Smooth muscle cell (in vitro differentiated cells): Measurements from ENCODE around the gene SIGLEC1. TPM values are rescaled to one million over a fixed set of nuclear protein-coding genes. Genes with fewer than 3 reads are reported as not detected.

Source experiments
- DNase-seq: peaks from one replicate; lab custom pipeline; 2025; ENCODE audit not compliant: unreplicated experiment; lab: John Stamatoyannopoulos, UW
- H2AFZ ChIP-seq: fragments of 200-600 bp; sonication (generic); 2 replicates; pipeline ENCODE4 v1.6.0; 2016; ENCODE audit warnings: antibody characterized with exemption, low read depth, mild to moderate bottlenecking
- H3F3A ChIP-seq: fragments of 200-600 bp; sonication (generic); 2 replicates; pipeline ENCODE4 v1.6.0; 2017; ENCODE audit warnings: antibody characterized with exemption, low read depth
- H3K27ac ChIP-seq: fragments of 200-600 bp; sonication (generic); 2 replicates; pipeline ENCODE4 v1.5.1; 2016; ENCODE audit warnings: low read depth, mild to moderate bottlenecking
- H3K27me3 ChIP-seq: fragments of 200-600 bp; sonication (generic); 2 replicates; pipeline ENCODE4 v1.6.1; 2016; ENCODE audit warnings: low read depth, mild to moderate bottlenecking
- H3K36me3 ChIP-seq: fragments of 200-600 bp; sonication (generic); 2 replicates; pipeline ENCODE4 v1.5.1; 2016; ENCODE audit warnings: low read depth
- H3K4me1 ChIP-seq: fragments of 200-600 bp; sonication (generic); 2 replicates; pipeline ENCODE4 v1.5.1; 2016; ENCODE audit warnings: low read depth
- H3K4me2 ChIP-seq: fragments of 200-600 bp; sonication (generic); 2 replicates; pipeline ENCODE4 v1.6.0; 2016; ENCODE audit warnings: mild to moderate bottlenecking
- H3K4me3 ChIP-seq: fragments of 200-600 bp; sonication (generic); 2 replicates; pipeline ENCODE4 v1.5.1; 2016; ENCODE audit warnings: mild to moderate bottlenecking
- H3K79me2 ChIP-seq: fragments of 200-600 bp; sonication (generic); 2 replicates; pipeline ENCODE4 v1.6.0; 2016; ENCODE audit warnings: low read depth, mild to moderate bottlenecking
- H3K9ac ChIP-seq: fragments of 200-600 bp; sonication (generic); 2 replicates; pipeline ENCODE4 v1.6.0; 2016; ENCODE audit warnings: low read depth
- H3K9me3 ChIP-seq: fragments of 200-600 bp; sonication (generic); replicated peaks from 2 replicates; pipeline ENCODE4 v1.5.1; 2016; ENCODE audit warnings: low read depth
- H4K20me1 ChIP-seq: fragments of 200-600 bp; sonication (generic); 2 replicates; pipeline ENCODE4 v1.6.0; 2016; ENCODE audit warnings: low read depth
- CTCF ChIP-seq: fragments of 200-600 bp; sonication (generic); IDR thresholded peaks from 2 replicates; pipeline ENCODE4 v1.5.1; 2017; ENCODE audit warnings: borderline replicate concordance, mild to moderate bottlenecking, antibody characterized with exemption; ENCODE audit not compliant: insufficient read depth, poor library complexity, severe bottlenecking
- WGBS: methylation state at CpG from one replicate; pipeline ENCODE4 v1.1.7; 2016; ENCODE audit warnings: low lambda C conversion rate; 5-methylcytosine and 5-hydroxymethylcytosine counted together
- polyA plus RNA-seq: library from polyadenylated mRNA; unstranded; fragments of >200 nt; fragmentation: Nextera tagmentation; extraction: Ambion mirVana; gene quantifications from 2 replicates; pipeline ENCODE4 v1.2.1, GENCODE V29; 2016
- total RNA-seq: library from RNA; depleted of rRNA; stranded (reverse); fragments of >200 nt; gene quantifications from 2 replicates; pipeline ENCODE4 v1.2.3, GENCODE V29; 2014

SIGLEC1 gene
- total and polyA plus RNA-seq, 2 experiments from 2014 or later: not detected

- Histone ChIP-seq H3K79me2 (no peaks in the 10 kb centered on the region), H2AFZ (no peak overlapping the region), H3K4me1 (no peaks in the 10 kb centered on the region), H3F3A (no peaks in the 10 kb centered on the region), H3K4me3 (no peak overlapping the region), H3K4me2 (no peak overlapping the region), H3K27me3 (no peaks in the 10 kb centered on the region), H3K9ac (no peak overlapping the region), H3K27ac (no peak overlapping the region), H3K9me3 (no peaks in the 10 kb centered on the region), H3K36me3 (no peaks in the 10 kb centered on the region), H4K20me1 (no peaks in the 10 kb centered on the region)
- no peak for TF ChIP-seq CTCF
- DNase-seq: no peak
- 92% methylated on average over 4 of the region's 4 CpGs for WGBS
Measured at GRCh38 chr20:3711484-3711941, 887 bp downstream of the SIGLEC1 start.

GRCh38 chr20:3710703-3711483 is 1.5 kb downstream of the SIGLEC1 start:
- DNase-seq: peak; percentile 66
- H3K4me2 ChIP-seq: no peak overlapping the region
- no peaks in the 10 kb centered on the region for H3K79me2 ChIP-seq
- no peak overlapping the region for H3K9ac ChIP-seq
- H3K4me3 ChIP-seq: no peak overlapping the region
- H2AFZ ChIP-seq: no peak overlapping the region
- H3K27ac ChIP-seq: no peak overlapping the region
- no peaks in the 10 kb centered on the region for H3K27me3 ChIP-seq
- WGBS: 38% methylated on average over 17 of the region's 18 CpGs
- no peaks in the 10 kb centered on the region for H3K4me1 ChIP-seq
- no peaks in the 10 kb centered on the region for H3K9me3 ChIP-seq
- no peaks in the 10 kb centered on the region for H3F3A ChIP-seq
- no peaks in the 10 kb centered on the region for H3K36me3 ChIP-seq
- H4K20me1 ChIP-seq: no peaks in the 10 kb centered on the region
- TF ChIP-seq CTCF: peak; percentile 99

- H3K79me2 ChIP-seq: no peaks in the 10 kb centered on the region
- DNase-seq: no peak
- H3F3A ChIP-seq: no peaks in the 10 kb centered on the region
- no peaks in the 10 kb centered on the region for H4K20me1 ChIP-seq
- no peak overlapping the region for H3K27ac ChIP-seq
- no peak overlapping the region for H3K4me2 ChIP-seq
- no peaks in the 10 kb centered on the region for H3K27me3 ChIP-seq
- H3K4me1 ChIP-seq: no peaks in the 10 kb centered on the region
- H3K36me3 ChIP-seq: no peaks in the 10 kb centered on the region
- no peak overlapping the region for H3K9ac ChIP-seq
- no peak overlapping the region for H2AFZ ChIP-seq
- WGBS: 78% methylated on average over 6 of the region's 6 CpGs
- no peak for TF ChIP-seq CTCF
- no peaks in the 10 kb centered on the region for H3K9me3 ChIP-seq
- H3K4me3 ChIP-seq: no peak overlapping the region
Measured at GRCh38 chr20:3710011-3710466, 2.4 kb downstream of the SIGLEC1 start.

- 90% methylated on average over 3 of the region's 3 CpGs for WGBS
- Histone ChIP-seq H3K79me2 (no peaks in the 10 kb centered on the region), H2AFZ (no peak overlapping the region), H3K27ac (no peak overlapping the region), H3K4me2 (no peak overlapping the region), H3K4me1 (no peaks in the 10 kb centered on the region), H3K9ac (no peak overlapping the region), H4K20me1 (no peaks in the 10 kb centered on the region), H3K4me3 (no peak overlapping the region), H3F3A (no peaks in the 10 kb centered on the region), H3K9me3 (no peaks in the 10 kb centered on the region), H3K27me3 (no peaks in the 10 kb centered on the region), H3K36me3 (no peaks in the 10 kb centered on the region)
- TF ChIP-seq CTCF: no peak
- no peak for DNase-seq
Measured at GRCh38 chr20:3707508-3707899, 4.9 kb downstream of the SIGLEC1 start.
